ENCODE results near the gene CUX1. TPM values are rescaled to one million over a fixed set of nuclear protein-coding genes. Genes with fewer than 3 reads are reported as not detected.
"Not testable (repeated sequence)": the region's sequence is repeated elsewhere in the genome, so short reads cannot be mapped to it uniquely, and the experiment has no call there.

The CUX1 gene
- polyA plus RNA-seq, 1 experiment, result 29.7 TPM

DNA sequence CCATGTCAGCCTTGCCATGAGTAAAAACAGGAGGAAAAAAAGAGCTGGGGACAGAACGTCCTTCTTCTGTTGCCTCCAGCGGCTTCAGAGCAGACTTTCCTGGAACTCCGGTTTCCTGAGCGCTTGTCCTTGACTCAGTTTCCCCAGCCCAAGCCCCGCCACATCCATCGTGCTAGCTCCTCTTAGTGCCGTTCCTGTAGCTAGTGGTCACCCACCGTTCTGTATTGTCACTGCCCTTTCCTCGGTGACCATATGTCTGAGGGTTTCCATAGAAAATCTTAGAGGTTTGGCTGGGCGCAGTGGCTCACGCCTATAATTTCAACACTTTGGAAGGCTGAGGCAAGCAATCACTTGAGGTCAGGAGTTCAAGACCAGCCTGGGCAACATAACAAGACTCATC, 100.1 kb downstream of the CUX1 start:
- Histone ChIP-seq H3K9me3 (ENCODE audit: control insufficient read depth, insufficient read depth, low read length) (no peaks in the 10 kb centered on the region; the same call in 1 of the 2 replicates), H3K27me3 (ENCODE audit: control insufficient read depth, insufficient read depth, low read length) (no peaks in the 10 kb centered on the region), H3K27ac (ENCODE audit: low read depth, low read length) (no peak overlapping the region), H3K4me3 (ENCODE audit: low read depth, low read length) (no peak overlapping the region)
- ChIA-PET POLR2A (no interaction called here), CTCF (no interaction called here)
- no peak for DNase-seq (ENCODE audit: low read depth, low spot score)
- TF ChIP-seq, protein P1, sequence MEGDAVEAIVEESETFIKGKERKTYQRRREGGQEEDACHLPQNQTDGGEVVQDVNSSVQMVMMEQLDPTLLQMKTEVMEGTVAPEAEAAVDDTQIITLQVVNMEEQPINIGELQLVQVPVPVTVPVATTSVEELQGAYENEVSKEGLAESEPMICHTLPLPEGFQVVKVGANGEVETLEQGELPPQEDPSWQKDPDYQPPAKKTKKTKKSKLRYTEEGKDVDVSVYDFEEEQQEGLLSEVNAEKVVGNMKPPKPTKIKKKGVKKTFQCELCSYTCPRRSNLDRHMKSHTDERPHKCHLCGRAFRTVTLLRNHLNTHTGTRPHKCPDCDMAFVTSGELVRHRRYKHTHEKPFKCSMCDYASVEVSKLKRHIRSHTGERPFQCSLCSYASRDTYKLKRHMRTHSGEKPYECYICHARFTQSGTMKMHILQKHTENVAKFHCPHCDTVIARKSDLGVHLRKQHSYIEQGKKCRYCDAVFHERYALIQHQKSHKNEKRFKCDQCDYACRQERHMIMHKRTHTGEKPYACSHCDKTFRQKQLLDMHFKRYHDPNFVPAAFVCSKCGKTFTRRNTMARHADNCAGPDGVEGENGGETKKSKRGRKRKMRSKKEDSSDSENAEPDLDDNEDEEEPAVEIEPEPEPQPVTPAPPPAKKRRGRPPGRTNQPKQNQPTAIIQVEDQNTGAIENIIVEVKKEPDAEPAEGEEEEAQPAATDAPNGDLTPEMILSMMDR (IDR thresholded peaks at IDR 0.05; ENCODE audit: low read depth, low read length), result no peak

- no peaks in the 10 kb centered on the region; the same call in 1 of the 2 replicates for H3K9me3 ChIP-seq (ENCODE audit: control insufficient read depth, insufficient read depth, low read length)
- CTCF ChIA-PET, result no interaction called here
- no peaks in the 10 kb centered on the region for H3K27me3 ChIP-seq (ENCODE audit: control insufficient read depth, insufficient read depth, low read length)
- no peak overlapping the region for H3K27ac ChIP-seq (ENCODE audit: low read depth, low read length)
- no peak for DNase-seq (ENCODE audit: low read depth, low spot score)
- TF ChIP-seq, protein P1 (IDR thresholded peaks at IDR 0.05; ENCODE audit: low read depth, low read length), result no peak
- POLR2A ChIA-PET, result no interaction called here
- H3K4me3 ChIP-seq (ENCODE audit: low read depth, low read length), result no peak overlapping the region
Observed at GRCh38 chr7:101918426-101918825, 101.0 kb downstream of the CUX1 start.

- no peak for DNase-seq (ENCODE audit: low read depth, low spot score)
- no peak overlapping the region for H3K27ac ChIP-seq (ENCODE audit: low read depth, low read length)
- CTCF ChIA-PET, result no interaction called here
- no peak overlapping the region for H3K4me3 ChIP-seq (ENCODE audit: low read depth, low read length)
- H3K27me3 ChIP-seq (ENCODE audit: control insufficient read depth, insufficient read depth, low read length), result no peaks in the 10 kb centered on the region
- POLR2A ChIA-PET, result no interaction called here
- no peaks in the 10 kb centered on the region; the same call in 1 of the 2 replicates for H3K9me3 ChIP-seq (ENCODE audit: control insufficient read depth, insufficient read depth, low read length)
- TF ChIP-seq, protein P1 (IDR thresholded peaks at IDR 0.05; ENCODE audit: low read depth, low read length), result no peak
Observed at GRCh38 chr7:101919363-101920115, 102.1 kb downstream of the CUX1 start.

- no peaks in the 10 kb centered on the region; the same call in 1 of the 2 replicates for H3K9me3 ChIP-seq (ENCODE audit: control insufficient read depth, insufficient read depth, low read length)
- H3K27me3 ChIP-seq (ENCODE audit: control insufficient read depth, insufficient read depth, low read length), result no peaks in the 10 kb centered on the region
- no peak for DNase-seq (ENCODE audit: low read depth, low spot score)
- ChIA-PET CTCF (interaction anchor here (1.2 kb wide), 1 partner anchor 20 kb away, joined by 3 read pairs; no protein-coding TSS in a partner anchor), POLR2A (no interaction called here)
- TF ChIP-seq, protein P1 (IDR thresholded peaks at IDR 0.05; ENCODE audit: low read depth, low read length), result no peak
- no peak overlapping the region for H3K27ac ChIP-seq (ENCODE audit: low read depth, low read length)
- H3K4me3 ChIP-seq (ENCODE audit: low read depth, low read length), result no peak overlapping the region
Observed at GRCh38 chr7:101921061-101921460, 103.6 kb downstream of the CUX1 start.

GRCh38 chr7:101921546-101922489, 104.4 kb downstream of the CUX1 start:
- CTCF ChIA-PET, result interaction anchor here (1.2 kb wide), 1 partner anchor 20 kb away, joined by 3 read pairs; no protein-coding TSS in a partner anchor
- H3K27ac ChIP-seq (ENCODE audit: low read depth, low read length), result peak overlapping the region; percentile 68
- POLR2A ChIA-PET; H3K27me3 ChIP-seq (ENCODE audit: control insufficient read depth, insufficient read depth, low read length); DNase-seq (ENCODE audit: low read depth, low spot score); H3K9me3 ChIP-seq (ENCODE audit: control insufficient read depth, insufficient read depth, low read length); H3K4me3 ChIP-seq (ENCODE audit: low read depth, low read length): not testable (repeated sequence)

Data from AG04450 (cell line).